CD14-positive monocyte (primary cell): ENCODE data around the gene COX7A1. TPM values are rescaled to one million over a fixed set of nuclear protein-coding genes. Genes with fewer than 3 reads are reported as not detected.
"Not testable (repeated sequence)": the region's sequence is repeated elsewhere in the genome, so short reads cannot be mapped to it uniquely, and the experiment has no call there.

ENCODE experiments used
- DNase-seq, 3 donors: peaks; one replicate each; pipeline ENCODE4 v3.0.0-alpha.2; 2011 to 2022
- H2AFZ ChIP-seq: 2 replicates; pipeline ENCODE4 v1.6.0; 2012; ENCODE audit warnings: mild to moderate bottlenecking, low read depth, low read length, inconsistent platforms; ENCODE audit not compliant: insufficient read depth, poor library complexity, severe bottlenecking
- H3K27ac ChIP-seq, 2 donors: 1 replicate in 1 of 2; 2 replicates in 1 of 2; pipeline ENCODE4 v1.5.1; 2012 to 2013; ENCODE audit warnings: low read length in 2 of 2, control low read depth in 1 of 2, inconsistent platforms in 1 of 2, low read depth in 1 of 2, mild to moderate bottlenecking in 1 of 2
- H3K27me3 ChIP-seq, 2 donors: one replicate each; pipeline versions ENCODE4 v1.6.0 to v1.6.1; 2011 to 2013; ENCODE audit warnings: low read length in 2 of 2; ENCODE audit not compliant: control insufficient read depth in 2 of 2, insufficient read depth in 2 of 2
- H3K36me3 ChIP-seq, 2 donors: replicated peaks in 1 of 2; 1 replicate in 1 of 2; 2 replicates in 1 of 2; pipeline versions ENCODE4 v1.5.1 to v1.6.1; 2012 to 2013; ENCODE audit warnings: low read length in 2 of 2, control low read depth in 1 of 2, inconsistent platforms in 1 of 2, mild to moderate bottlenecking in 1 of 2; ENCODE audit not compliant: insufficient read depth in 2 of 2, control insufficient read depth in 1 of 2
- H3K4me1 ChIP-seq, 2 donors: 1 replicate in 1 of 2; 2 replicates in 1 of 2; pipeline versions ENCODE4 v1.5.1 to v1.6.1; 2012 to 2013; ENCODE audit warnings: low read length in 2 of 2, control low read depth in 1 of 2, inconsistent platforms in 1 of 2, mild to moderate bottlenecking in 1 of 2, moderate library complexity in 1 of 2; ENCODE audit not compliant: insufficient read depth in 2 of 2, control insufficient read depth in 1 of 2
- H3K4me2 ChIP-seq: replicated peaks from 2 replicates; pipeline ENCODE3; 2012; ENCODE audit warnings: low read length, moderate library complexity, mild to moderate bottlenecking; ENCODE audit not compliant: poor library complexity, severe bottlenecking; ENCODE audit errors: extremely low read depth
- H3K4me3 ChIP-seq, 3 experiments: fragments of 200-600 bp in 1 of 3; sonication (generic) in 1 of 3; replicated peaks in 1 of 3; 1 replicate in 2 of 3; 2 replicates in 1 of 3; pipeline ENCODE4 v1.5.1; 2011 to 2013; ENCODE audit warnings: low read length in 3 of 3, mild to moderate bottlenecking in 3 of 3, control low read depth in 2 of 3, low read depth in 2 of 3, inconsistent platforms in 1 of 3, moderate library complexity in 1 of 3
- H3K79me2 ChIP-seq: 2 replicates; pipeline ENCODE4 v1.6.0; 2012; ENCODE audit warnings: mild to moderate bottlenecking, control low read depth, inconsistent platforms, low read length, moderate library complexity; ENCODE audit not compliant: insufficient read depth
- H3K9ac ChIP-seq: 2 replicates; pipeline ENCODE4 v1.6.0; 2017; ENCODE audit warnings: low read length, mild to moderate bottlenecking; ENCODE audit not compliant: insufficient read depth, poor library complexity, severe bottlenecking
- H3K9me3 ChIP-seq, 2 donors: replicated peaks in 1 of 2; 1 replicate in 1 of 2; 2 replicates in 1 of 2; pipeline versions ENCODE4 v1.5.1 to v1.6.1; 2012 to 2013; ENCODE audit warnings: low read length in 2 of 2, control low read depth in 1 of 2; ENCODE audit not compliant: control insufficient read depth in 1 of 2, insufficient read depth in 1 of 2
- H4K20me1 ChIP-seq: 2 replicates; pipeline ENCODE4 v1.6.0; 2012; ENCODE audit warnings: mild to moderate bottlenecking, low read length, control low read depth, moderate library complexity; ENCODE audit not compliant: insufficient read depth
- H3K27ac Mint-ChIP-seq, 7 donors: one replicate each; pipeline ENCODE4 v1.8.0; 2020; ENCODE audit warnings: mild to moderate bottlenecking in 7 of 7, mixed read lengths in 7 of 7, moderate library complexity in 6 of 7, inconsistent platforms in 2 of 7
- H3K27me3 Mint-ChIP-seq, 3 donors: one replicate each; pipeline ENCODE4 v1.8.0; 2021 to 2022; ENCODE audit warnings: low read depth in 3 of 3, mild to moderate bottlenecking in 3 of 3, mixed read lengths in 3 of 3, moderate library complexity in 3 of 3, inconsistent platforms in 1 of 3
- H3K36me3 Mint-ChIP-seq, 2 donors: one replicate each; pipeline ENCODE4 v1.8.0; 2020; ENCODE audit warnings: mixed read lengths in 2 of 2, inconsistent platforms in 1 of 2, mild to moderate bottlenecking in 1 of 2
- H3K4me1 Mint-ChIP-seq: one replicate; pipeline ENCODE4 v1.8.0; 2020; ENCODE audit warnings: mild to moderate bottlenecking, mixed read lengths
- H3K4me3 Mint-ChIP-seq, 2 donors: one replicate each; pipeline ENCODE4 v1.8.0; 2020; ENCODE audit warnings: mild to moderate bottlenecking in 2 of 2, mixed read lengths in 2 of 2, moderate library complexity in 1 of 2
- H3K9me3 Mint-ChIP-seq, 7 donors: one replicate each; pipeline ENCODE4 v1.8.0; 2020 to 2022; ENCODE audit warnings: mixed read lengths in 7 of 7, mild to moderate bottlenecking in 6 of 7, moderate library complexity in 6 of 7, inconsistent platforms in 2 of 7
- WGBS: methylation state at CpG from one replicate; pipeline ENCODE4 v1.1.5; 2013; ENCODE audit warnings: missing lambda C conversion rate; ENCODE audit not compliant: insufficient coverage; 5-methylcytosine and 5-hydroxymethylcytosine counted together
- intact Hi-C, 2 donors: fragments of 100-400 bp; cut with micrococcal nuclease; formaldehyde crosslinking; loops; one replicate each; pipeline versions ENCODE4 v1.15.0 to v1.15.1; 2023
- polyA plus RNA-seq, 3 donors: library from polyadenylated mRNA; depleted of rRNA in 1 of 3; unstranded in 2 of 3; stranded (reverse) in 1 of 3; fragments of 300-500 nt in 2 of 3; fragments of >200 nt in 1 of 3; fragmentation: Illumina TruSeq in 2 of 3; gene quantifications; 1 replicate in 2 of 3; 2 replicates in 1 of 3; pipeline ENCODE4 v1.2.3, GENCODE V29; 2012 to 2021
- TF ChIP-seq, protein P1 (sequence below): fragments of 200-600 bp; IDR thresholded peaks from one replicate; pipeline ENCODE4 v1.8.0; 2022; ENCODE audit warnings: antibody characterized with exemption, mild to moderate bottlenecking

COX7A1 gene
- polyA plus RNA-seq, 3 donors, result not detected

DNA sequence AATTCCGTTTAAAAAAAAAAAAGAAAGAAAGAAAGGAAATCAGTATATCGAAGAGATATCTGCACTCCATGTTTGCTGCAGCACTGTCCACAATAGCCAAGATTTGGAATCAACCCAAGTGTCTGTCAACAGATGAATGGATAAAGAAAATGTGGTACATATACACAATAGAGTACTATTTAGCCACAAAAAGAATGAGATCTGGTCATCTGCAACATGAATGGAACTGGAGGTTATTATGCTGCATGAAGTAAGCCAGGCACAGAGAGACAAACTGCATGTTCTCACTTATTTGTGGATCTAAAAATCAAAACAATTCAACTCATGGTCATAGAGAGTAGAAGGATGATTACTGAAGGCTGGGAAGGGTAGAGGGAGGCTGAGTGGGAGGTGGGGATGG lies 45.9 kb upstream of the COX7A1 start:
- Histone ChIP-seq H3K9me3 (no peaks in the 10 kb centered on the region), H3K9ac (no peak overlapping the region), H3K27ac (no peak overlapping the region), H2AFZ (no peak overlapping the region), H3K27me3 (no peaks in the 10 kb centered on the region), H3K4me3 (no peak overlapping the region), H3K79me2 (no peaks in the 10 kb centered on the region), H3K36me3 (peaks cover 14 to 32% of the 10 kb centered on the region in 2 donors), H3K4me1 (no peaks in the 10 kb centered on the region), H3K4me2 (no peak overlapping the region), H4K20me1 (no peaks in the 10 kb centered on the region)
- peaks cover 0 to 2% (median 0%) of the 10 kb centered on the region in 3 donors for H3K27me3 Mint-ChIP-seq
- H3K27ac Mint-ChIP-seq, result no peak overlapping the region
- no peak for DNase-seq
- no peak overlapping the region for H3K4me3 Mint-ChIP-seq
- peaks cover 0 to 3% (median 0%) of the 10 kb centered on the region in 7 donors for H3K9me3 Mint-ChIP-seq
- WGBS, result 100% methylated on average over 1 of the region's 2 CpGs
- TF ChIP-seq, protein P1, sequence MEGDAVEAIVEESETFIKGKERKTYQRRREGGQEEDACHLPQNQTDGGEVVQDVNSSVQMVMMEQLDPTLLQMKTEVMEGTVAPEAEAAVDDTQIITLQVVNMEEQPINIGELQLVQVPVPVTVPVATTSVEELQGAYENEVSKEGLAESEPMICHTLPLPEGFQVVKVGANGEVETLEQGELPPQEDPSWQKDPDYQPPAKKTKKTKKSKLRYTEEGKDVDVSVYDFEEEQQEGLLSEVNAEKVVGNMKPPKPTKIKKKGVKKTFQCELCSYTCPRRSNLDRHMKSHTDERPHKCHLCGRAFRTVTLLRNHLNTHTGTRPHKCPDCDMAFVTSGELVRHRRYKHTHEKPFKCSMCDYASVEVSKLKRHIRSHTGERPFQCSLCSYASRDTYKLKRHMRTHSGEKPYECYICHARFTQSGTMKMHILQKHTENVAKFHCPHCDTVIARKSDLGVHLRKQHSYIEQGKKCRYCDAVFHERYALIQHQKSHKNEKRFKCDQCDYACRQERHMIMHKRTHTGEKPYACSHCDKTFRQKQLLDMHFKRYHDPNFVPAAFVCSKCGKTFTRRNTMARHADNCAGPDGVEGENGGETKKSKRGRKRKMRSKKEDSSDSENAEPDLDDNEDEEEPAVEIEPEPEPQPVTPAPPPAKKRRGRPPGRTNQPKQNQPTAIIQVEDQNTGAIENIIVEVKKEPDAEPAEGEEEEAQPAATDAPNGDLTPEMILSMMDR, result no peak
- H3K4me1 Mint-ChIP-seq, result no peaks in the 10 kb centered on the region
- intact Hi-C loops, result no loop called here
- peaks cover 41 to 56% of the 10 kb centered on the region in 2 donors for H3K36me3 Mint-ChIP-seq

DNA sequence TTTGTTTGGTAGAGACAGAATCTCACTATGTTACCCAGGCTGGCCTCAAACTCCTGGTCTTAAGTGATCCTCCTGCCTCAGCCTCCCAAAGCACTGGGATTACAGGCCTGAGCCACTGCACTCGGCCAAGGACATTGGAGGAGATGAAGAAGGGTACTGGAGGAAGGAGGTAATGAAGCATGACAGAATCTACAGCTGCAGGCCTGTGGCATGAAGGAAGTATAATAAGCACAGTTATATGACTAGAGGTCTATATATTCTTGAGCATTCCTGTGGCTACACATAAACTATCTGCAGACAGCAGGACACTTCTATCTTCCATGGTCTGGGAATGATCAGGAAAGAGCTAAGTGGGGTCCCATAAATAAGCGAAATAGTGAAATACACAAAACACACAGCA lies 44.0 kb upstream of the COX7A1 start:
- Histone ChIP-seq H3K4me1 (no peaks in the 10 kb centered on the region), H3K4me2 (no peak overlapping the region), H3K27ac (no peak overlapping the region), H2AFZ (no peak overlapping the region), H3K36me3 (peaks cover 14 to 33% of the 10 kb centered on the region in 2 donors), H3K27me3 (no peaks in the 10 kb centered on the region), H3K9ac (no peak overlapping the region), H3K9me3 (no peaks in the 10 kb centered on the region), H3K79me2 (no peaks in the 10 kb centered on the region), H3K4me3 (no peak overlapping the region), H4K20me1 (no peaks in the 10 kb centered on the region)
- no peaks in the 10 kb centered on the region for H3K4me1 Mint-ChIP-seq
- peaks cover 0 to 3% (median 0%) of the 10 kb centered on the region in 7 donors for H3K9me3 Mint-ChIP-seq
- no peak overlapping the region for H3K4me3 Mint-ChIP-seq
- intact Hi-C loops, result no loop called here
- TF ChIP-seq, protein P1, result no peak
- H3K27me3 Mint-ChIP-seq, result no peaks in the 10 kb centered on the region
- peak overlapping the region in 1 of 7 donors; percentile 42 for H3K27ac Mint-ChIP-seq
- peaks cover 36 to 55% of the 10 kb centered on the region in 2 donors for H3K36me3 Mint-ChIP-seq
- no peak for DNase-seq
- WGBS, result 86% methylated on average over 1 of the region's 2 CpGs

DNA sequence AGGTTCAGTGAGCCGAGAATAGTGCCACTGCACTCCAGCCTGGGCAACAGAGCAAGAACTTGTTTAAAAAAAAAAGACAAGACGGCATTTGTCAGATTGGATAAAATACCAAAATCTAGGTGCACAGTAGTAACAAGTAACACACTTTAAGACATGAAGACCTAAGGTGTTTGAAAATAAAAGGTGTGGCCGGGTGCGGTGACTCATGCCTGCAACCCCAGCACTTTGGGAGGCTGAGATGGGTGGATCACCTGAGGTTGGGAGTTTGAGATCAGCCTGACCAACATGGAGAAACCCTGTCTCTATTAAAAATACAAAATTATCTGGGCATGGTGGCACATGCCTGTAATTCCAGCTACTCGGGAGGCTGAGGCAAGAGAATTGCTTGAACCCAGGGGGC lies 34.5 kb upstream of the COX7A1 start:
- H3K36me3 ChIP-seq, result peaks cover 12 to 19% of the 10 kb centered on the region in 2 donors
- H4K20me1 ChIP-seq, H3K27me3 Mint-ChIP-seq, H3K27ac ChIP-seq, DNase-seq, intact Hi-C loops, H3K27ac Mint-ChIP-seq, H3K4me3 ChIP-seq, H3K9me3 Mint-ChIP-seq, H2AFZ ChIP-seq, H3K4me2 ChIP-seq, H3K4me1 ChIP-seq, H3K9me3 ChIP-seq, H3K27me3 ChIP-seq, H3K4me3 Mint-ChIP-seq, H3K4me1 Mint-ChIP-seq, H3K79me2 ChIP-seq, H3K9ac ChIP-seq: not testable (repeated sequence)
- WGBS, result 100% methylated on average over 1 of the region's 5 CpGs
- peaks cover 27 to 43% of the 10 kb centered on the region in 2 donors for H3K36me3 Mint-ChIP-seq
